Measurements from ENCODE around the gene ABI3BP. TPM values are rescaled to one million over a fixed set of nuclear protein-coding genes. Genes with fewer than 3 reads are reported as not detected.

The ABI3BP gene
- total RNA-seq, 1 experiment from 2014 or later, result 5.2 TPM

- H3K9me3 Mint-ChIP-seq (ENCODE audit: low read depth, unreplicated experiment), result no peaks in the 10 kb centered on the region
- TF ChIP-seq, protein P1, sequence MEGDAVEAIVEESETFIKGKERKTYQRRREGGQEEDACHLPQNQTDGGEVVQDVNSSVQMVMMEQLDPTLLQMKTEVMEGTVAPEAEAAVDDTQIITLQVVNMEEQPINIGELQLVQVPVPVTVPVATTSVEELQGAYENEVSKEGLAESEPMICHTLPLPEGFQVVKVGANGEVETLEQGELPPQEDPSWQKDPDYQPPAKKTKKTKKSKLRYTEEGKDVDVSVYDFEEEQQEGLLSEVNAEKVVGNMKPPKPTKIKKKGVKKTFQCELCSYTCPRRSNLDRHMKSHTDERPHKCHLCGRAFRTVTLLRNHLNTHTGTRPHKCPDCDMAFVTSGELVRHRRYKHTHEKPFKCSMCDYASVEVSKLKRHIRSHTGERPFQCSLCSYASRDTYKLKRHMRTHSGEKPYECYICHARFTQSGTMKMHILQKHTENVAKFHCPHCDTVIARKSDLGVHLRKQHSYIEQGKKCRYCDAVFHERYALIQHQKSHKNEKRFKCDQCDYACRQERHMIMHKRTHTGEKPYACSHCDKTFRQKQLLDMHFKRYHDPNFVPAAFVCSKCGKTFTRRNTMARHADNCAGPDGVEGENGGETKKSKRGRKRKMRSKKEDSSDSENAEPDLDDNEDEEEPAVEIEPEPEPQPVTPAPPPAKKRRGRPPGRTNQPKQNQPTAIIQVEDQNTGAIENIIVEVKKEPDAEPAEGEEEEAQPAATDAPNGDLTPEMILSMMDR (IDR thresholded peaks at IDR 0.05; ENCODE audit: unreplicated experiment), result no peak
- intact Hi-C loops (cut with micrococcal nuclease; ENCODE audit: unreplicated experiment), result no loop called here
- peaks cover 21% of the 10 kb centered on the region for H3K36me3 Mint-ChIP-seq (ENCODE audit: insufficient read depth, unreplicated experiment)
- BruUV-seq (replicated peaks), result no TSS peak
- no peak overlapping the region for H3K4me3 Mint-ChIP-seq (ENCODE audit: low read depth, unreplicated experiment)
- DNase-seq, result no peak
- CTCF ChIA-PET, result no interaction called here
- H3K4me1 Mint-ChIP-seq (ENCODE audit: low read depth, unreplicated experiment), result no peaks in the 10 kb centered on the region
- H3K27me3 Mint-ChIP-seq (ENCODE audit: unreplicated experiment), result no peaks in the 10 kb centered on the region
- H3K27ac Mint-ChIP-seq (ENCODE audit: unreplicated experiment), result no peak overlapping the region
Measured at GRCh38 chr3:100746092-100746491, 247.1 kb downstream of the ABI3BP start.

DNA sequence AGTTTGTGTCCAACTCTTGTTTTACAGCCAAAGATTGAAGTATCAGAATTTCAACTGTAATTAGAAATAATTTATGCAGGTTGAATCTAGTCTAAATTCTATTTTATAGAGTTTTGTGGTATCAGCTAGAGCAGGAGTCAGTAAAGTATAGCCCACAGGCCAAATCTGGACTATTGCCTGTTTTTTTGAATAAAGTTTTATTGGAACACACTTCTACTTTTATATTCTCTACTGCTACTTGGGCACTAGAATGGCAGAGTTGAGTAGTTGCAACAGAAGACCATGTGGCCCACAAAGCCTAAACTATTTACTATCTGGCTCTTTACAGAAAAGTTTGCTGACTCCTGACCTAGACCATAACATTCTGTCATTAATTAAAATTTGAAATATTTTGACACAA, 247.6 kb downstream of the ABI3BP start:
- TF ChIP-seq, protein P1 (IDR thresholded peaks at IDR 0.05; ENCODE audit: unreplicated experiment), result no peak
- Mint-ChIP-seq H3K27ac (ENCODE audit: unreplicated experiment) (no peak overlapping the region), H3K27me3 (ENCODE audit: unreplicated experiment) (no peaks in the 10 kb centered on the region), H3K36me3 (ENCODE audit: insufficient read depth, unreplicated experiment) (peaks cover 21% of the 10 kb centered on the region), H3K4me3 (ENCODE audit: low read depth, unreplicated experiment) (no peak overlapping the region), H3K4me1 (ENCODE audit: low read depth, unreplicated experiment) (no peaks in the 10 kb centered on the region), H3K9me3 (ENCODE audit: low read depth, unreplicated experiment) (no peaks in the 10 kb centered on the region)
- CTCF ChIA-PET, result no interaction called here
- no TSS peak for BruUV-seq (replicated peaks)
- no peak for DNase-seq
- intact Hi-C loops (cut with micrococcal nuclease; ENCODE audit: unreplicated experiment), result no loop called here

GRCh38 chr3:100744671-100745070, 248.6 kb downstream of the ABI3BP start:
- intact Hi-C loops (cut with micrococcal nuclease; ENCODE audit: unreplicated experiment), result no loop called here
- no peak overlapping the region for H3K27ac Mint-ChIP-seq (ENCODE audit: unreplicated experiment)
- no TSS peak for BruUV-seq (replicated peaks)
- H3K4me3 Mint-ChIP-seq (ENCODE audit: low read depth, unreplicated experiment), result no peak overlapping the region
- H3K9me3 Mint-ChIP-seq (ENCODE audit: low read depth, unreplicated experiment), result no peaks in the 10 kb centered on the region
- H3K4me1 Mint-ChIP-seq (ENCODE audit: low read depth, unreplicated experiment), result no peaks in the 10 kb centered on the region
- CTCF ChIA-PET, result no interaction called here
- peaks cover 21% of the 10 kb centered on the region for H3K36me3 Mint-ChIP-seq (ENCODE audit: insufficient read depth, unreplicated experiment)
- TF ChIP-seq, protein P1 (IDR thresholded peaks at IDR 0.05; ENCODE audit: unreplicated experiment), result no peak
- no peaks in the 10 kb centered on the region for H3K27me3 Mint-ChIP-seq (ENCODE audit: unreplicated experiment)
- DNase-seq, result no peak

DNA sequence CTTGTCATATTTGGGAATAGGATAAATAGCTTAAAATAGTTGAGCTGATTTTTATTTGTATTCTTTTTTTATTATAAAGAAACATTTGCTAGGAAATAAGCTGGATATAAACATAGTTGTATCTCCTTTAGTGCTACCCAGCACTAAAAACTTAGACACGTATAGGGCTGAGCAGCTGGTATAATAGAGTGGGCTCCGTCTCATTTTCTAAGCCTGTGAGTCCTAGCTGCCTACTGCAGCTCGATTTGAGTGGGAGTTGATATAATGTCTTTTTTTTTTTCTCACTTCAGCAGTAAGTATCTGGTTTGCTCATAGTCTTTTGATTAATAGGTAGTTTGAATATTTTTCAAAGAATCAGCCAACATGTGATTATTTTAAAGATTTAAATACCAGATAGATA, 249.7 kb downstream of the ABI3BP start:
- DNase-seq, result no peak
- TF ChIP-seq, protein P1 (IDR thresholded peaks at IDR 0.05; ENCODE audit: unreplicated experiment), result no peak
- Mint-ChIP-seq H3K36me3 (ENCODE audit: insufficient read depth, unreplicated experiment) (peaks cover 21% of the 10 kb centered on the region), H3K27ac (ENCODE audit: unreplicated experiment) (no peak overlapping the region), H3K4me1 (ENCODE audit: low read depth, unreplicated experiment) (no peaks in the 10 kb centered on the region), H3K9me3 (ENCODE audit: low read depth, unreplicated experiment) (no peaks in the 10 kb centered on the region), H3K27me3 (ENCODE audit: unreplicated experiment) (no peaks in the 10 kb centered on the region), H3K4me3 (ENCODE audit: low read depth, unreplicated experiment) (no peak overlapping the region)
- CTCF ChIA-PET, result no interaction called here
- BruUV-seq (replicated peaks), result no TSS peak
- intact Hi-C loops (cut with micrococcal nuclease; ENCODE audit: unreplicated experiment), result no loop called here

All from Calu3 (cell line).